HG03066 (cell line): ENCODE data around the gene IGFBP2.
"Not testable (repeated sequence)": the region's sequence is repeated elsewhere in the genome, so short reads cannot be mapped to it uniquely, and the experiment has no call there.

Source experiments
- ATAC-seq: cut with Tn5 transposase; IDR thresholded peaks from one replicate; pipeline ENCODE4 v1.9.1; 2021; ENCODE audit warnings: low read depth; ENCODE audit not compliant: unreplicated experiment

IGFBP2 gene

GRCh38 chr2:216632952-216633615 is at the start of gene IGFBP2:
Gene IGFBP2, plus strand, starts transcription at chr2:216633420. Its CDS starts 104 bp downstream, at chr2:216633524.
- ATAC-seq, result no peak

- ATAC-seq, result no peak
These were observed 49.6 kb upstream of the IGFBP2 start for GRCh38 chr2:216583606-216584005.

GRCh38 chr2:216584112-216584511 is 49.1 kb upstream of the IGFBP2 start:
- ATAC-seq, result no peak

GRCh38 chr2:216585441-216585840 is 47.8 kb upstream of the IGFBP2 start:
- ATAC-seq, result no peak

GRCh38 chr2:216588861-216589710 is 44.1 kb upstream of the IGFBP2 start:
- no peak for ATAC-seq

GRCh38 chr2:216589791-216590190 is 43.4 kb upstream of the IGFBP2 start:
- ATAC-seq, result no peak

GRCh38 chr2:216590780-216591179 is 42.4 kb upstream of the IGFBP2 start:
- no peak for ATAC-seq

- ATAC-seq, result no peak
These were observed 41.7 kb upstream of the IGFBP2 start for GRCh38 chr2:216591480-216591879.

- no peak for ATAC-seq
These were observed 39.1 kb upstream of the IGFBP2 start for GRCh38 chr2:216594081-216594480.

- no peak for ATAC-seq
These were observed 36.8 kb upstream of the IGFBP2 start for GRCh38 chr2:216596236-216596979.

- ATAC-seq, result no peak
These were observed 36.2 kb upstream of the IGFBP2 start for GRCh38 chr2:216596980-216597509.

GRCh38 chr2:216597825-216598224 is 35.4 kb upstream of the IGFBP2 start:
- not testable (repeated sequence) for ATAC-seq

- no peak for ATAC-seq
These were observed 31.4 kb upstream of the IGFBP2 start for GRCh38 chr2:216601632-216602409.

- ATAC-seq, result no peak
These were observed 30.0 kb upstream of the IGFBP2 start for GRCh38 chr2:216603010-216603883.

- no peak for ATAC-seq
These were observed 29.4 kb upstream of the IGFBP2 start for GRCh38 chr2:216603884-216604245.

GRCh38 chr2:216604458-216604857 is 28.8 kb upstream of the IGFBP2 start:
- no peak for ATAC-seq

GRCh38 chr2:216606551-216607276 is 26.5 kb upstream of the IGFBP2 start:
- peak; percentile 97 for ATAC-seq

GRCh38 chr2:216607277-216607560 is 26.0 kb upstream of the IGFBP2 start:
- ATAC-seq, result no peak

- ATAC-seq, result no peak
These were observed 24.7 kb upstream of the IGFBP2 start for GRCh38 chr2:216608525-216608924.
